ENCODE results near the gene PLCB3. TPM values are rescaled to one million over a fixed set of nuclear protein-coding genes. Genes with fewer than 3 reads are reported as not detected.
A peak's percentile ranks its signal among the peaks of the same experiment; 100 is the strongest.

Gene PLCB3
- total and polyA plus RNA-seq, 2 experiments from 2014 or later, result 28.1 to 103 TPM

- H3K4me1 Mint-ChIP-seq, result peaks cover 27% of the 10 kb centered on the region
- H3K36me3 Mint-ChIP-seq (ENCODE audit: low read depth), result peaks cover 24% of the 10 kb centered on the region
- no peaks in the 10 kb centered on the region for H3K36me3 ChIP-seq (ENCODE audit: insufficient read depth)
- peak overlapping the region; percentile 96 for H3K4me2 ChIP-seq
- no peak overlapping the region for H2AFZ ChIP-seq
- peak overlapping the region; percentile 97 for H3K4me3 ChIP-seq
- H3K27me3 Mint-ChIP-seq (ENCODE audit: insufficient read depth, low read depth, poor library complexity), result peaks cover 28% of the 10 kb centered on the region
- ATAC-seq (peak; percentile 72), DNase-seq (ENCODE audit: low spot score) (peak; percentile 99)
- peak overlapping the region; percentile 93 for H3K4me3 Mint-ChIP-seq
- no peaks in the 10 kb centered on the region for H3K9me2 ChIP-seq (ENCODE audit: insufficient read depth)
- H3K9me3 Mint-ChIP-seq, result no peaks in the 10 kb centered on the region
- H3K27me3 ChIP-seq (ENCODE audit: insufficient read depth), result no peaks in the 10 kb centered on the region
- H3K4me1 ChIP-seq (ENCODE audit: insufficient read depth), result peaks cover 17% of the 10 kb centered on the region; the same call in 1 of the 2 replicates
- H3F3A ChIP-seq (replicated peaks; ENCODE audit: low read depth), result peaks cover 28% of the 10 kb centered on the region
- H3K27ac Mint-ChIP-seq, result peak overlapping the region; percentile 98
- peaks cover 26% of the 10 kb centered on the region for H3K79me2 ChIP-seq (replicated peaks; ENCODE audit: insufficient read depth)
- peak overlapping the region; percentile 86; the same call in 1 of the 2 replicates for H3K27ac ChIP-seq (ENCODE audit: low read depth)
- H4K20me1 ChIP-seq (replicated peaks; ENCODE audit: insufficient read depth), result no peaks in the 10 kb centered on the region; the same call in 1 of the 2 replicates
- no peak for TF ChIP-seq CREB1 (CRISPR knock-in tag; IDR thresholded peaks at IDR 0.05; ENCODE audit: low read depth)
- TF ChIP-seq STAT1 (IDR thresholded peaks at IDR 0.05; ENCODE audit: unreplicated experiment), result no peak
- 0 out of 2 replicates have a peak, but pooled peaks have one; percentile 10 for TF ChIP-seq ETS1 (IDR thresholded peaks at IDR 0.05)
- TF ChIP-seq POLR2AphosphoS5 (IDR thresholded peaks at IDR 0.05; ENCODE audit: low read depth), result peak; percentile 67; the same call in 1 of the 2 replicates
These were observed 9.6 kb upstream of the PLCB3 start for GRCh38 chr11:64241491-64242374.

- H2AFZ ChIP-seq, result no peak overlapping the region
- peaks cover 26% of the 10 kb centered on the region for H3K79me2 ChIP-seq (replicated peaks; ENCODE audit: insufficient read depth)
- Mint-ChIP-seq H3K36me3 (ENCODE audit: low read depth) (peaks cover 21% of the 10 kb centered on the region), H3K4me1 (peaks cover 34% of the 10 kb centered on the region), H3K9me3 (no peaks in the 10 kb centered on the region), H3K4me3 (peak overlapping the region; percentile 93), H3K27ac (peak overlapping the region; percentile 43; the same call in 1 of the 2 replicates), H3K27me3 (ENCODE audit: insufficient read depth, low read depth, poor library complexity) (peaks cover 33% of the 10 kb centered on the region)
- no peaks in the 10 kb centered on the region for H3K27me3 ChIP-seq (ENCODE audit: insufficient read depth)
- no peaks in the 10 kb centered on the region for H3K36me3 ChIP-seq (ENCODE audit: insufficient read depth)
- peak overlapping the region; percentile 97; the same call in 1 of the 2 replicates for H3K4me3 ChIP-seq
- peaks cover 24% of the 10 kb centered on the region for H3K4me1 ChIP-seq (ENCODE audit: insufficient read depth)
- H4K20me1 ChIP-seq (replicated peaks; ENCODE audit: insufficient read depth), result no peaks in the 10 kb centered on the region; the same call in 1 of the 2 replicates
- ATAC-seq (no peak), DNase-seq (ENCODE audit: low spot score) (no peak)
- H3K4me2 ChIP-seq, result no peak overlapping the region
- H3F3A ChIP-seq (replicated peaks; ENCODE audit: low read depth), result peaks cover 35% of the 10 kb centered on the region
- H3K27ac ChIP-seq (ENCODE audit: low read depth), result peak overlapping the region; percentile 19; the same call in 1 of the 2 replicates
- H3K9me2 ChIP-seq (ENCODE audit: insufficient read depth), result no peaks in the 10 kb centered on the region
- TF ChIP-seq ZNF462 (CRISPR knock-in tag; IDR thresholded peaks at IDR 0.05) (no peak), REST (IDR thresholded peaks at IDR 0.05; ENCODE audit: unreplicated experiment) (no peak), EZH2phosphoT487 (IDR thresholded peaks at IDR 0.05; ENCODE audit: unreplicated experiment) (no peak), POLR2AphosphoS5 (IDR thresholded peaks at IDR 0.05; ENCODE audit: low read depth) (0 out of 2 replicates have a peak, but pooled peaks have one; percentile 21), CREB1 (CRISPR knock-in tag; IDR thresholded peaks at IDR 0.05; ENCODE audit: low read depth) (no peak)
These were observed 8.0 kb upstream of the PLCB3 start for GRCh38 chr11:64243236-64243854.
